Activated B cell treated with CpG ODN at 0.5 μM for 24 hours (primary cell): ENCODE measurements around the gene COL11A1. TPM values are rescaled to one million over a fixed set of nuclear protein-coding genes. Genes with fewer than 3 reads are reported as not detected.
"Not testable (repeated sequence)": the region's sequence is repeated elsewhere in the genome, so short reads cannot be mapped to it uniquely, and the experiment has no call there.

ENCODE experiments used
- ATAC-seq: fragments of 200-7000 bp; cut with Tn5 transposase; one replicate; pipeline ENCODE4 v1.10.0; 2021; ENCODE audit warnings: low read depth, mild to moderate bottlenecking, moderate library complexity
- CTCF ChIA-PET: fragments of 350-600 bp; sonication (Branson Sonifier 250); formaldehyde crosslinking; loops from one replicate; lab custom pipeline; 2021; ENCODE audit warnings: antibody characterized with exemption; lab: Charles Lee
- POLR2A ChIA-PET: fragments of 350-600 bp; sonication (Branson Sonifier 250); formaldehyde crosslinking; loops from one replicate; lab custom pipeline; 2021; ENCODE audit warnings: antibody characterized with exemption; lab: Charles Lee
- DNase-seq: peaks from one replicate; pipeline ENCODE4 v3.0.0; 2022
- H3K27ac Mint-ChIP-seq: one replicate; pipeline ENCODE4 v1.8.0; 2020; ENCODE audit warnings: mixed read lengths
- H3K27me3 Mint-ChIP-seq: one replicate; pipeline ENCODE4 v1.8.0; 2021; ENCODE audit warnings: mixed read lengths
- H3K36me3 Mint-ChIP-seq: one replicate; pipeline ENCODE4 v1.8.0; 2021; ENCODE audit warnings: low read depth, mixed read lengths
- H3K4me1 Mint-ChIP-seq: one replicate; pipeline ENCODE4 v1.8.0; 2021; ENCODE audit warnings: mixed read lengths
- H3K4me3 Mint-ChIP-seq: one replicate; pipeline ENCODE4 v1.8.0; 2020; ENCODE audit warnings: mild to moderate bottlenecking, mixed read lengths
- H3K9me3 Mint-ChIP-seq: one replicate; pipeline ENCODE4 v1.8.0; 2020; ENCODE audit warnings: mixed read lengths
- CTCF ChIP-seq: fragments of 200-600 bp; IDR thresholded peaks from one replicate; pipeline ENCODE4 v1.8.0; 2022; ENCODE audit warnings: antibody characterized with exemption, mild to moderate bottlenecking
- intact Hi-C: fragments of 100-400 bp; cut with micrococcal nuclease; formaldehyde crosslinking; loops from one replicate; pipeline ENCODE4 v1.15.1; 2024
- total RNA-seq: library from RNA; stranded (reverse); gene quantifications from 2 replicates; pipeline ENCODE4 v1.2.3, GENCODE V29; 2022

COL11A1 gene
- total RNA-seq, 1 donor from 2014 or later: not detected

DNA sequence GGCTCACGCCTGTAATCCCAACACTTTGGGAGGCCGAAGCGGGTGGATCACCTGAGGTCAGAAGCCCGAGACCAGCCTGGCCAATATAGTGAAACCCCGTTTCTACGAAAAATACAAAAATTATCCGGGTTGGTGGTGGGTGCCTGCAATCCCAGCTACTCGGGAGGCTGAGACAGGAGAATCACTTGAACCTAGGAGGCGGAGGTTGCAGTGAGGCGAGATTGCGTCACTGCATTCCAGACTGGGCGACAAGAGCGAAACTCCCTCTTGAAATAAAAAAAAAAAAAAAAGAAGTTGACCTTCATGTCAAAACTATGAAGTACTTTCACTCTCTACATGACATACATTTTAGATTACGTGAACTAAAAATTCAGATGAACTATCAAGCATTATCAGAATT is 153.7 kb downstream of the COL11A1 start:
- intact Hi-C loops: no loop called here
- ATAC-seq: no peak
- Mint-ChIP-seq H3K4me1 (no peaks in the 10 kb centered on the region), H3K4me3 (no peak overlapping the region), H3K36me3 (no peaks in the 10 kb centered on the region), H3K27ac (no peak overlapping the region), H3K9me3 (peaks cover 2% of the 10 kb centered on the region), H3K27me3 (no peaks in the 10 kb centered on the region)
- TF ChIP-seq CTCF: no peak
- POLR2A ChIA-PET: no interaction called here
- no peak for DNase-seq
- CTCF ChIA-PET: no interaction called here

DNA sequence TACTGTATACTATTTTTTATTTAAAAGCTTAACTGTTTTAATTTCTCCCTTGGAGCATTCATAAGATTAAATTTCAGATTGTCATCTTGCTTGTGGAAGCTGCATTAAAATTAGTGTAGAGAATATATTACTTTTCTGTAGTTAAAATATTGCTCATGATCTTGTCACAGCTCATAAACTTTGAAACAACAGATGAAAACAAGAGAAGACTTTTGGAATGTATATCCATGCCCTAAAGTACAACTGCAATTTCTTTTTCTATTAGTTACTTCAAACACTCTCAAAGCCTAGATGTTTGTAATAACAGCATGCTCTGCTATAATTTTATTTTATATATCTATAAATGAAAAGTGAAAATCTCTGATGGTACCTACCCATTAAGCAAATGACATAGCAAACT is 155.9 kb downstream of the COL11A1 start:
- no peaks in the 10 kb centered on the region for H3K36me3 Mint-ChIP-seq
- DNase-seq (no peak), ATAC-seq (no peak)
- ChIA-PET POLR2A (no interaction called here), CTCF (no interaction called here)
- H3K4me1 Mint-ChIP-seq: no peaks in the 10 kb centered on the region
- H3K4me3 Mint-ChIP-seq: no peak overlapping the region
- no peaks in the 10 kb centered on the region for H3K27me3 Mint-ChIP-seq
- intact Hi-C loops: no loop called here
- peaks cover 2% of the 10 kb centered on the region for H3K9me3 Mint-ChIP-seq
- TF ChIP-seq CTCF: no peak
- no peak overlapping the region for H3K27ac Mint-ChIP-seq

DNA sequence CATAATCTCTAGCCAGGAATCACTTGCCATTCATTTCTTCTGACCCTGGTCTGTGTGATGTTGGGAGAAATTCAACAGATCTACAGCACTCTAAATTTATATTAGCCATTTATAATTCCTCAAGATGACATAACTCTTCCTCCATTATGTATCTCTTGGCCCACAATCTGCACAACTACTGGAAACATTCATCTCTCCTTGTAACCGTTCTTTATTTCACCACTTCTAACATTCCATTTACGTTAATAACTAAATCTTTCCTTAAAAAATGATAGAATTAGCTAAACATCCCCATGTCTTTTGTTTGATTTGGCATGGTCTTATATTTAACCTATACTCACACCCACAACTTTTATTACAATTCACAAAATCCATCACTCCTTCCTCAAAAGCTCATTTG is 166.0 kb downstream of the COL11A1 start:
- Mint-ChIP-seq H3K36me3 (no peaks in the 10 kb centered on the region), H3K27ac (no peak overlapping the region), H3K9me3 (no peaks in the 10 kb centered on the region), H3K27me3 (no peaks in the 10 kb centered on the region), H3K4me1 (no peaks in the 10 kb centered on the region), H3K4me3 (no peak overlapping the region)
- TF ChIP-seq CTCF: no peak
- ATAC-seq: no peak
- no peak for DNase-seq
- ChIA-PET CTCF (no interaction called here), POLR2A (no interaction called here)
- intact Hi-C loops: no loop called here

GRCh38 chr1:102941366-102941947 is 166.9 kb downstream of the COL11A1 start:
- no peaks in the 10 kb centered on the region for H3K27me3 Mint-ChIP-seq
- ATAC-seq: no peak
- POLR2A ChIA-PET: no interaction called here
- no peak overlapping the region for H3K4me3 Mint-ChIP-seq
- no peaks in the 10 kb centered on the region for H3K4me1 Mint-ChIP-seq
- H3K36me3 Mint-ChIP-seq: no peaks in the 10 kb centered on the region
- no peak for TF ChIP-seq CTCF
- intact Hi-C loops: no loop called here
- DNase-seq: no peak
- CTCF ChIA-PET: no interaction called here
- no peaks in the 10 kb centered on the region for H3K9me3 Mint-ChIP-seq
- no peak overlapping the region for H3K27ac Mint-ChIP-seq

- no peak overlapping the region for H3K27ac Mint-ChIP-seq
- no peaks in the 10 kb centered on the region for H3K4me1 Mint-ChIP-seq
- TF ChIP-seq CTCF: no peak
- H3K9me3 Mint-ChIP-seq: no peaks in the 10 kb centered on the region
- H3K27me3 Mint-ChIP-seq: no peaks in the 10 kb centered on the region
- DNase-seq (no peak), ATAC-seq (no peak)
- H3K4me3 Mint-ChIP-seq: no peak overlapping the region
- ChIA-PET POLR2A (no interaction called here), CTCF (no interaction called here)
- intact Hi-C loops: no loop called here
- no peaks in the 10 kb centered on the region for H3K36me3 Mint-ChIP-seq
Measured at GRCh38 chr1:102937401-102937800, 170.9 kb downstream of the COL11A1 start.

DNA sequence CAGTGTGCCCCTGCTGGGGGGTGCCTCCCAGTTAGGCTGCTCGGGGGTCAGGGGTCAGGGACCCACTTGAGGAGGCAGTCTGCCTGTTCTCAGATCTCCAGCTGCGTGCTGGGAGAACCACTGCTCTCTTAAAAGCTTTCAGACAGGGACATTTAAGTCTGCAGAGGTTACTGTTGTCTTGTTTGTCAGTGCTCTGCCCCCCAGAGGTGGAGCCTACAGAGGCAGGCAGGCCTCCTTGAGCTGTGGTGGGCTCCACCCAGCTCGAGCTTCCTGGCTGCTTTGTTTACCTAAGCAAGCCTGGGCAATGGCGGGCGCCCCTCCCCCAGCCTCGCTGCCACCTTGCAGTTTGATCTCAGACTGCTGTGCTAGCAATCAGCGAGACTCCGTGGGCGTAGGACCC is 175.0 kb downstream of the COL11A1 start:
- H3K4me1 Mint-ChIP-seq, CTCF ChIA-PET, H3K36me3 Mint-ChIP-seq, DNase-seq, H3K27me3 Mint-ChIP-seq, POLR2A ChIA-PET, H3K4me3 Mint-ChIP-seq, ATAC-seq, intact Hi-C loops, H3K27ac Mint-ChIP-seq, H3K9me3 Mint-ChIP-seq: not testable (repeated sequence)
